Activated T-helper 17 cell treated with anti-CD3 and anti-CD28 coated beads, Interleukin-2, amount 50 U/mL, for 72 hours (primary cell): ENCODE results near the gene BRINP2. TPM values are rescaled to one million over a fixed set of nuclear protein-coding genes. Genes with fewer than 3 reads are reported as not detected.

Experiments
- ATAC-seq: fragments of 150-1000 bp; cut with Tn5 transposase; replicated peaks from 2 replicates; pipeline ENCODE4 v1.10.0; 2021; ENCODE audit warnings: mild to moderate bottlenecking, moderate library complexity
- H3K27ac Mint-ChIP-seq: one replicate; pipeline ENCODE4 v1.8.0; 2022; ENCODE audit warnings: mixed read lengths
- H3K27me3 Mint-ChIP-seq: one replicate; pipeline ENCODE4 v1.8.0; 2022; ENCODE audit warnings: mixed read lengths
- H3K36me3 Mint-ChIP-seq: one replicate; pipeline ENCODE4 v1.8.0; 2022; ENCODE audit warnings: low read depth, mild to moderate bottlenecking, mixed read lengths
- H3K4me1 Mint-ChIP-seq: one replicate; pipeline ENCODE4 v1.8.0; 2022; ENCODE audit warnings: mixed read lengths
- H3K4me3 Mint-ChIP-seq: one replicate; pipeline ENCODE4 v1.8.0; 2022; ENCODE audit warnings: mild to moderate bottlenecking, mixed read lengths
- H3K9me3 Mint-ChIP-seq: one replicate; pipeline ENCODE4 v1.8.0; 2022; ENCODE audit warnings: mixed read lengths
- total RNA-seq, 2 donors: library from RNA; stranded (reverse); gene quantifications; one replicate each; pipeline ENCODE4 v1.2.3, GENCODE V29; 2022

The BRINP2 gene
- total RNA-seq, 2 donors from 2014 or later, result not detected

- Mint-ChIP-seq H3K27me3 (peaks cover 28% of the 10 kb centered on the region), H3K9me3 (no peaks in the 10 kb centered on the region), H3K4me3 (no peak overlapping the region), H3K27ac (no peak overlapping the region), H3K4me1 (no peaks in the 10 kb centered on the region), H3K36me3 (no peaks in the 10 kb centered on the region)
- ATAC-seq, result no peak
Observed at GRCh38 chr1:177183836-177184235, 13.1 kb downstream of the BRINP2 start.

- no peaks in the 10 kb centered on the region for H3K36me3 Mint-ChIP-seq
- no peaks in the 10 kb centered on the region for H3K4me1 Mint-ChIP-seq
- no peak overlapping the region for H3K27ac Mint-ChIP-seq
- ATAC-seq, result no peak
- H3K9me3 Mint-ChIP-seq, result peaks cover 2% of the 10 kb centered on the region
- H3K4me3 Mint-ChIP-seq, result no peak overlapping the region
- H3K27me3 Mint-ChIP-seq, result peaks cover 22% of the 10 kb centered on the region
Observed at GRCh38 chr1:177185209-177185608, 14.5 kb downstream of the BRINP2 start.

DNA sequence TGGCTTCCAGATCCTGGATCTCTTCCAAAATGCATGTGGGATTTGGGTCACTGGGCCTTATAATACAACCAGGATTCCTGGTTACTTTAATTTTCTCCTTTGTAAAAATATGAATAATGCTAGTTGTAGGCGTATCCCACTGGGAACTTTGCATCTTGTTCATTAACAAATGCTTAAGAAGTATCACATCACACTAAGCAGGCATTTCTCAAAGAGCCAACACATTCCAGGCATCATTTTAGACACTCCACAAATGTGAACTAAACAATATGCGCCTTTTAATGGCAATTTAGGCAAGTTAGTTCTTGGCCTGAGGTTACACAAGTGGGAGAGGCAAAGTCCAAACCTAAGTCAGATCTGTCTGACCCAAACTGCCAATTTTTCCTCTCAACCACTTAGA, 15.9 kb downstream of the BRINP2 start:
- Mint-ChIP-seq H3K9me3 (peaks cover 5% of the 10 kb centered on the region), H3K4me1 (no peaks in the 10 kb centered on the region), H3K4me3 (no peak overlapping the region), H3K27me3 (peaks cover 13% of the 10 kb centered on the region), H3K36me3 (no peaks in the 10 kb centered on the region), H3K27ac (no peak overlapping the region)
- no peak for ATAC-seq

- Mint-ChIP-seq H3K4me1 (no peaks in the 10 kb centered on the region), H3K4me3 (no peak overlapping the region), H3K27me3 (no peaks in the 10 kb centered on the region), H3K36me3 (no peaks in the 10 kb centered on the region), H3K27ac (no peak overlapping the region), H3K9me3 (peaks cover 11% of the 10 kb centered on the region)
- no peak for ATAC-seq
Observed at GRCh38 chr1:177190308-177190970, 19.7 kb downstream of the BRINP2 start.

- no peak for ATAC-seq
- Mint-ChIP-seq H3K36me3 (no peaks in the 10 kb centered on the region), H3K4me3 (no peak overlapping the region), H3K27me3 (no peaks in the 10 kb centered on the region), H3K9me3 (peaks cover 12% of the 10 kb centered on the region), H3K27ac (no peak overlapping the region), H3K4me1 (no peaks in the 10 kb centered on the region)
Observed at GRCh38 chr1:177198243-177198642, 27.5 kb downstream of the BRINP2 start.

GRCh38 chr1:177200290-177200689, 29.5 kb downstream of the BRINP2 start:
- H3K4me1 Mint-ChIP-seq, result no peaks in the 10 kb centered on the region
- no peak overlapping the region for H3K27ac Mint-ChIP-seq
- peaks cover 14% of the 10 kb centered on the region for H3K9me3 Mint-ChIP-seq
- ATAC-seq, result no peak
- H3K4me3 Mint-ChIP-seq, result no peak overlapping the region
- no peaks in the 10 kb centered on the region for H3K27me3 Mint-ChIP-seq
- H3K36me3 Mint-ChIP-seq, result no peaks in the 10 kb centered on the region

DNA sequence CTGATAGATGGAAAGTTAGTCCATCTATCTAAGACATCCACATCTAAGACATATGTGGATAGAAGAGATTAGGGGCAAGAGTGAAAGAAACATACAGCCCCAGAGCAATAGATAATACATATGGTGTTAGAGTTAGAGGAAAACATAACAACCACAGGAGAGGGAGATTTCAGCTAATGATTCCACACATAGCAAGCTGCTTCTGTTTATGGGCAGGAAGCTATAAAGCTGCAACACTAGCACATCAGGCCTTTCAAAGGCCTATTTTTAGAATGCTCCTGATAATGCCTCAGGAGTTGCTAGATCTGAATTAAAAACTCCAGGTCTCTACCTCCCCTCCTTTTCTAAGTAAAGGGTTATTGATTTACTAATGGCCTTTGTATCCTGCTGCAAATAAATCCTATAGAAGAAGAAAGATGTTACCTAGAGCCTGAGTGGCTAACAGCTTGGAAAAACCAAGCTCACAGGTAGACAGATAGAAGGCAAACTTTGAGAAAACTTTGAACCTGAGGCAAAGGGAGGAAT, 36.1 kb downstream of the BRINP2 start:
- H3K27me3 Mint-ChIP-seq, result no peaks in the 10 kb centered on the region

DNA sequence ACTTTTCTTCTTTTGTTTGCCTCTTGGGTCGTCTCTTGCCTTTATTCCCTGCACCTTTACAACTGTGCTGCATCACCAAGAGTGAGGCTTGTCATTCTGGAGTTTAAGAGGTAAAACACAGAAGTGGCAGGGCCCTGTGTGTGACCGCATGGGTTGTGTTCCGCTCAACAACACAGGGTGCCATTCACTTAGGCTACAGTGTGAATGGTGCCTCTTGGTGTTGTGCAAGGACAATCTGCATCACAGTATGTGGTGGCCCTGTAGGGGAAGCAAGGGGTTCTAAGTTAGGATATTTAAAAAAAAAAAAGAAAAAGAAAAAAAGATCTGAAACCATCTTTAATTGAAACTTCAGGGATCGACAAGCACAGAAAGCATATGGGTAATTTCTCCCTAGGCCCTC, 38.2 kb downstream of the BRINP2 start:
- H3K4me1 Mint-ChIP-seq, result no peaks in the 10 kb centered on the region
- ATAC-seq, result no peak
- H3K27ac Mint-ChIP-seq, result no peak overlapping the region
- H3K9me3 Mint-ChIP-seq, result peaks cover 8% of the 10 kb centered on the region
- H3K27me3 Mint-ChIP-seq, result no peaks in the 10 kb centered on the region
- H3K4me3 Mint-ChIP-seq, result no peak overlapping the region
- no peaks in the 10 kb centered on the region for H3K36me3 Mint-ChIP-seq

More for the DNA sequence above, 36.1 kb downstream of the BRINP2 start:
- Mint-ChIP-seq H3K9me3 (peaks cover 12% of the 10 kb centered on the region), H3K36me3 (no peaks in the 10 kb centered on the region), H3K4me3 (no peak overlapping the region), H3K27ac (no peak overlapping the region), H3K4me1 (no peaks in the 10 kb centered on the region)
- ATAC-seq, result no peak

DNA sequence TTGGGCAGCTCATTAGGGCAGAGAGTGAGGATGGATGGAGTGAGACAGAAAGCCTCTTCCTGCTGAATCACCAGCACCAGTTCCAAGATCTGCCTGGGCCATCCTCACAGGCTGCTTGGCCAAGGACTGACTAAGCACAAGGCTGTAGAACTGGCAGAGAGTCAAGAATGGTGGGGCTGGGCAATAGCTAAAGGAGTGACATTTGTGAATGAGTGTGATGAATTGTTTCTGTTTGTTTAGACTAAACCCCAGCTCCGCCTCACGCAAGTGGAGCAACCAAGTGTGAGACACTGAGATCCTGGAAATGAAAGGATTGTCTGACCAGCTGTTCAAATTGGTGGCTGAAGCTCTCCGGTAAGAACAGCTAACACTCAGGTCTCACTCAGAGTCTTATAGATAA, 38.6 kb downstream of the BRINP2 start:
- H3K4me3 Mint-ChIP-seq, result no peak overlapping the region
- no peak for ATAC-seq

DNA sequence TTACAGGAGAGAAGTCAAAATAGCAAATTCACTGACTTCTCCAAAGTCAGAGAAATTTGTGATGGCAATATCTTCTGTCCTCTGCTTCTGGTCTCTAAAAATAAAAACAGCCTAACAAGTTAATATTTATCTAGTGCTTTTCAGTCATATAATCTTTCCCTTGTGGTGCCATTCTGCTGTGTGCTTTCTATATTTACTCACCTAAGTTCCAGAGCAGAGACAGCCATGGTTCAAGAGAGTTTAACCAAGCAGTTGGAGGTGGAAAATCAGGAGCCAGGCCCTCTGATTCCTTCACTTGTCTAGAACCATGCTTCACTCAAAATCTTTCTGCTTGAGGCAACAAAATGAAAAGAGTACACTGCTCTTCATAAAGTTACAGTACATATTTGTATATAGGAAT, 39.3 kb downstream of the BRINP2 start:
- no peaks in the 10 kb centered on the region for H3K27me3 Mint-ChIP-seq
- H3K4me3 Mint-ChIP-seq, result no peak overlapping the region
- H3K27ac Mint-ChIP-seq, result no peak overlapping the region
- H3K4me1 Mint-ChIP-seq, result no peaks in the 10 kb centered on the region
- ATAC-seq, result no peak
- peaks cover 4% of the 10 kb centered on the region for H3K9me3 Mint-ChIP-seq
- no peaks in the 10 kb centered on the region for H3K36me3 Mint-ChIP-seq

More for the DNA sequence above, 38.6 kb downstream of the BRINP2 start:
- Mint-ChIP-seq H3K4me1 (no peaks in the 10 kb centered on the region), H3K27ac (no peak overlapping the region), H3K36me3 (no peaks in the 10 kb centered on the region), H3K27me3 (no peaks in the 10 kb centered on the region), H3K9me3 (peaks cover 4% of the 10 kb centered on the region)

DNA sequence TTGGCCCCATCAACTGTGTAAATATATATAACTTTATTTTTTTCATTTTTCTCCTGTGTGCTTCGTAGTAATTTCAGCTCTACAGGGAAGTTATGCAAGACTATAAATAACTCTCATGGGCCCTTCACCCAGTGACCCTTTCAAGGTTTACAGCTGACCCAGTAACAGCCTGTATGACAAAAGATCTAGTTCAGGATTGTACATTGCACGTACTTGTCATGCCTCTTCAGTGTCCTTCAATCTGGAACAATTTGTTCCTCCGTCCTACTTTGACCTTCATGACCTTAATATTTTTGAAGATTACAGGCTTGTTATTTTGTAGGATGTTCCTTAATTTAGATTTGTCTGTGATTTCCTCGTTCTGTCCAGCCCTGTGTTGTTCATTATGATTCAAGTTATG, 40.5 kb downstream of the BRINP2 start:
- H3K4me3 Mint-ChIP-seq, result no peak overlapping the region
- no peaks in the 10 kb centered on the region for H3K36me3 Mint-ChIP-seq
- H3K9me3 Mint-ChIP-seq, result peaks cover 4% of the 10 kb centered on the region
- no peaks in the 10 kb centered on the region for H3K4me1 Mint-ChIP-seq
- H3K27me3 Mint-ChIP-seq, result no peaks in the 10 kb centered on the region
- H3K27ac Mint-ChIP-seq, result no peak overlapping the region
- ATAC-seq, result no peak

DNA sequence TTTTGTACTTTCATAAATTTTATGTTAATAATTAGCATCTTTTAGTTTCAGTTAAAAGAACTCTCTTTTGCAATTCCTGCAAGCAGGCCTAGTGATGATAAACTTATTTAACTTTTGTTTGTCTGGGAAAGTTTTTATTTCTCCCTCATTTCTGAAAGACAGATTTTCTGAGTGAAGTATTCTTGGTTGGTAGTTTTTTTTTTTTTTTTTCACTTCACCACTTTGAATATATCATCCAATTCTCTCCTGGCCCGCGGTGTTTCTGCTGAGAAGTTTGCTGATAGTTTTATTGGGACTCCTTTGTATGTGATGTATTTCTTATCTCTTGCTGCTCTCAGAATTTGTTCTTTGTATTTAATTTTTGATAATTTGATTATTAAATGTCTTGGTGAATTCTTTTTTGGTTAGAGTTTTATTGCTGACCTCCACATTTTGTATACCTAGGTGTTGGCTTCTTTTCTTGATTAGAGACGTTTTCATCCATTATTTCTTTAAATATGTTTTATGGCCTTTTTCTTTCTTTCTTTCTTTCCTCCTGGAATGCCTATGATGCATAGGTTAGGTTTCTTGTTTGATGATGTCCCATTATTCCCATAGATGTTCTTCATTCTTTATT, 45.9 kb downstream of the BRINP2 start:
- no peak overlapping the region for H3K4me3 Mint-ChIP-seq
- H3K36me3 Mint-ChIP-seq, result no peaks in the 10 kb centered on the region
- ATAC-seq, result no peak
- no peak overlapping the region for H3K27ac Mint-ChIP-seq
- H3K9me3 Mint-ChIP-seq, result no peaks in the 10 kb centered on the region
- no peaks in the 10 kb centered on the region for H3K4me1 Mint-ChIP-seq
- no peaks in the 10 kb centered on the region for H3K27me3 Mint-ChIP-seq

DNA sequence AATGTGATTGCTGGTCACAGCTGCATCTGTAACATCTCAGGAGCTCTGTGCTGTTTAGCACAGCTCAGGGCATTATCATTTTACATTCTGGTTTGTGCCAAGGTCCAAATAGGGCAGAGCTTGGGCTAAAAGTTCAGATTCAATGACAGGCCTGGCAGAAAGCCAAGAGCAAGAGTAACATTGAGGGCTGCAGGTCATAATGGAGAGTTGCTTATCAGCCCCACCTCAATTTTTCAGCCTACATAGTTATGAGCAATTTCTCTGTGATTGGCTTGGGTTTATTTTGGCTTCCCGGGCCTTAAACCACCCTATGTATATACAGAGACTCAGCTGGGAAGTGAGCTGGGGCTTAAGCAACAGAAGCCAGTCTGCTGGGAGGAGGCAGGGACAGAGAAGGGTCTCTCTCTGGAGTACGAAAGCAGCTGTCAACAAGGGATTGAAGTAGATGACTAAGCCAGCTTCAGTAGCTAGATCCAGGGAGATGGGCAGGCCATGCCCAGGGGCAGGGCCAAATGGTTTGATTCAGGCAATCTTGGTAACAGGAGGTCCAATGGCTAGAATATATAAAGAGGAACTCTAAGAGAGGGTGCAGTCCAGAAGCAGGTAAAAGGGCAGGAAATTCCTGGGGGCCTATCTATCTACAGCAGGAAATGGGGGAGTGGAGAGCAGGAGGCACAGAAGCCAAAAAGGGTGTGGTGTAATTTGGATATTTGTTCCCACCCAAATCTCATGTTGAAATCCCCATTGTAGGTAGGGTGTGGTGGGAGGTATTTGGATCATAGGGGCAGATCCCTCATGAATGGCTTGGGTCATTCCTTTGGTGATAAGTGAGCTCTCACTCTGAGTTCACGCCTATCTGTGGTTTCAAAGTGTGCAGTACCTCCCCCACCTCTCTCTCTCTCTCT, 49.0 kb downstream of the BRINP2 start:
- H3K4me1 Mint-ChIP-seq, result no peaks in the 10 kb centered on the region
- no peak for ATAC-seq
- H3K27me3 Mint-ChIP-seq, result no peaks in the 10 kb centered on the region
- no peaks in the 10 kb centered on the region for H3K9me3 Mint-ChIP-seq
- no peak overlapping the region for H3K27ac Mint-ChIP-seq
- H3K4me3 Mint-ChIP-seq, result no peak overlapping the region
- H3K36me3 Mint-ChIP-seq, result no peaks in the 10 kb centered on the region

GRCh38 chr1:177223359-177223758, 52.6 kb downstream of the BRINP2 start:
- Mint-ChIP-seq H3K36me3 (no peaks in the 10 kb centered on the region), H3K27me3 (no peaks in the 10 kb centered on the region)

More at GRCh38 chr1:177223359-177223758, 52.6 kb downstream of the BRINP2 start:
- Mint-ChIP-seq H3K4me3 (no peak overlapping the region), H3K27ac (no peak overlapping the region), H3K9me3 (no peaks in the 10 kb centered on the region), H3K4me1 (no peaks in the 10 kb centered on the region)
- no peak for ATAC-seq
